GM04503 (cell line): ENCODE data around the gene FAM163A.
"Not testable (repeated sequence)": the region's sequence is repeated elsewhere in the genome, so short reads cannot be mapped to it uniquely, and the experiment has no call there.

Experiments used
- DNase-seq: peaks from one replicate; pipeline ENCODE4 v3.0.0-alpha.2; 2012; ENCODE audit warnings: low read depth

Gene FAM163A

DNA sequence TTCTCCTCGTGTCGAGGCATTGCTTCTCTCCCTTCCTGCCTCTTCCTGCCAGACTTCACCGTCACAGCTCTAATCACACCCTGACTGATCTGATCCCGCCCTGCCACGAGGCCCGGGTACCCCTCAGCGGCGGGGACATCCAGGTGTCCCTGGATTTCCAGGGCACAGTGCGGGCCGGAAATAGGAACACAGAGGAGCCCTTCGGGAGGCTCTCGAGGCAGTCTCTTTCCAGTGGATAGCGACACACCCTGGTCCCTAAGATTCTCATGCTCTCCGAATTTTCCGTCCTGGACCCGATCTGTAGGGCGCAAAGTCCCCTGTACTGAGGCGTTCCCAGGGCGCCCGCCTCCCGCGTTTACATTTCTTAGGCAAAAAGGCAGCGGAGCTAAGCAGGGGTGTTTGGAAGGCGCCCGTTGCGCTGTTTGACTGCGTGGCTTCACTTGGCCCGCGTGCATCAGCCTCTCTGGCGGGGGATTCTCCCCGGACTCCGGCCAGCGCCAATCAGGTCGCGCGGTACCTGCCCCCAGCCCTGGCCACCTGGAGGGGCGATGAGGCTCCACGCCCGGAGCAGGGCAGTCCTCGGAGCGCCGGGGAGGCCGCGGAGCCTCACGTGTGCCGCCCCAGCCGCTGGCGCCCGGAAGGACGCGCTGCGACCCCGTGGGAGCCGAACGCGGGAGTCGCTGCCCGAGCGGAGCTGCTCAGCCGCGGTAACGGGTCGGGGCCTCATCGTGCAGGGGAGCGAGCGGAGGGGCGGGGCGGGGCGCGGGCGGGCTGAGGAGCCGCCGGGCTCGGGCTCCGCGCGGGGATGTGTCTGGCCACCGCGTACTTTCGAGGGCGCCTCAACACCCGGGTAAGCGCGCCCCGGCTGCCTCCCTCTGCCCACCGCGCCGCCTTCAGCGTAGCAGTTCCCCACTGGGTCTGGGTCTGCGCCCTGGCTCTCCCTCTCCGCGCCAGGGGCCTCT is at the start of gene FAM163A:
Gene FAM163A (plus strand): TSS at position 575 of the 962 bp plus-strand sequence. CDS start 69,807 bp downstream, outside the sequence.
- no peak for DNase-seq

DNA sequence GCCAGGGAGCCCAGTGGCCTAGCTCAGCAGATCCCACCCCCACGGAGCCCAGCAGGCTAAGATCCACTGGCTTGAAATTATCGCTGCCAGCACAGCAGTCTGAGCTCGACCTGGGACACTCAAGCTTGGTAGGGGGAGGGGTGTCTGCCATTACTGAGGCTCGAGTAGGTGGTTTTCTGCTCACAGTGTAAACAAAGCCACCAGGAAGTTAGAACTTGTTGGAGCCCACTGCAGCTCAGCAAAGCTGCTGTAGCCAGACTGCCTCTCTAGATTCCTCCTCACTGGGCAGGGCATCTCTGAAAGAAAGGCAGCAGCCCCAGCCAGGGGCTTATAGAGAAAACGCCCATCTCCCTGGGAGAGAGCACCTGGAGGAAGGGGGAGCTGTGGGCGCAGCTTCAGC is 48.6 kb upstream of the FAM163A start:
- not testable (repeated sequence) for DNase-seq

DNA sequence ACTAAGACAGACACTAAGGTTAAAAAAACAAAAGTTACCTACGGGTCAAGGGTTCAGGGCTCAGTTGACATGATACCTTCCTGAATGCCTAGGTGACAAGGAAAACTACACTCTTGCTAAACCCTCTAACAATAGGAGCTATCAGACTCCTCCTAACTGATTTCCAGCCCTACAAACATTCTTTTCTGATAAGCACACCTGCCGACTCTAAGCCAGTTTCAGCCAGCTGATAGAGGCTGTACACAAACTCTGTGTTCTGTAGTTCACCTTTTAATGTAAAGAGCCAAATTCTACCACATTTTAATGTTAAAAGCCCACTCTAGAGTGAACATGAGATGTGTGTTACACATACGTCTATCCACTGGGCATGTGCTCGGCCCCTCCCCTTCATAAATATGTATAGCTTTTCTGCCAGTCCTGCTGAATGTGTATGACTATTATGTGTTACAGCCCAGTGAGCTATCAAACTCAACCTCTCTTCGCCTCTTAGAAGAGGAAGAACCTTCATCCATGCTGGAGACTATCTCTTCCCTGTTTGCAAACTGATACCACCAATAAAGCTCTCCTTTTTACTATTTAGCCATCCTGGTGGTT is 40.0 kb upstream of the FAM163A start:
- no peak for DNase-seq

DNA sequence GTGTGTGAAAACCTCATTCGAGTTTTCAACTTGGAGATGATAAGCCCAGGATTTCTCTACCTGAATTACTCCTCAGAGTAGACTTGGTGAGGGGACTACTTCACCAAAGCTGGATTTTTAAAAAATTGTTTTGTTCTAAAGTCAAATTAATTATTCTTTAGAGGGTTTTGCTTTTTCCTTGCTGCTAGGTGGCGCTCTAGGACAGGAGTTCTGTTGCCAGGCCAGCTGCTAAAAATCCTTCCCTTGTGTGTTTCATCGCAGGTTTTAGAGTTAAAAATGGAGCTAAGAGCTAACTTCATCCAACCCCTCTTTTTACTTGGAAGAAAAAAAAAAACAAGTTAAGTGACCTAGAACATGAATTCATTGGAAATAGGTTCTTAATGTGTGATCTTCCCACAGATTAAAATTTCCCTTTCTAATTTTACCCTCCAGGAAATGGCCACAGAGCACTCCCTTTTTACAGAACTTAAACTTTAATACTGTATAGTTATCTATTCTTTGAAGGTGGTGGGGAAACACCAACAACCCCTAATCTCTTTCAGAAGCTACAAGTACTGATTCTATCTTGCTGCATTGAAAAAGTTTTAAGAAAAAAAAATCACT is 36.7 kb upstream of the FAM163A start:
- peak; percentile 11 for DNase-seq

DNA sequence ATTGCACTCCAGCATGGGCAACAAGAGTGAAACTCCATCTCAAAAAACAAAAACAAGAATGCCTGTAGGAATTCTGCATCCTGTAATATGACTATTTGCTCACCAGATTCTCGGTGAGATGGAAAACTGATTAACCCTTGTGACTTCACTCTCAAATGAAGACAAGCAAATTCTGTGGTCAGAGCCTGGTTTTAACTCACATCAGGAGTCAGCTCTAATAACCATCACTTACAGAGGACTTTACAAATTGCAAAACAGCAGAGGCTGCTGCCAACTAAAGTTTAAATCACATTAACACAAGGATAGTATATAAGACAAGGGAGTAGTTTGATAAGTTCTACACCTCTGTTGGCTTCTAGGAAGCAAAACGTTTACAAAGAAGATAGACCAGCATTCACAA is 35.7 kb upstream of the FAM163A start:
- DNase-seq: no peak

DNA sequence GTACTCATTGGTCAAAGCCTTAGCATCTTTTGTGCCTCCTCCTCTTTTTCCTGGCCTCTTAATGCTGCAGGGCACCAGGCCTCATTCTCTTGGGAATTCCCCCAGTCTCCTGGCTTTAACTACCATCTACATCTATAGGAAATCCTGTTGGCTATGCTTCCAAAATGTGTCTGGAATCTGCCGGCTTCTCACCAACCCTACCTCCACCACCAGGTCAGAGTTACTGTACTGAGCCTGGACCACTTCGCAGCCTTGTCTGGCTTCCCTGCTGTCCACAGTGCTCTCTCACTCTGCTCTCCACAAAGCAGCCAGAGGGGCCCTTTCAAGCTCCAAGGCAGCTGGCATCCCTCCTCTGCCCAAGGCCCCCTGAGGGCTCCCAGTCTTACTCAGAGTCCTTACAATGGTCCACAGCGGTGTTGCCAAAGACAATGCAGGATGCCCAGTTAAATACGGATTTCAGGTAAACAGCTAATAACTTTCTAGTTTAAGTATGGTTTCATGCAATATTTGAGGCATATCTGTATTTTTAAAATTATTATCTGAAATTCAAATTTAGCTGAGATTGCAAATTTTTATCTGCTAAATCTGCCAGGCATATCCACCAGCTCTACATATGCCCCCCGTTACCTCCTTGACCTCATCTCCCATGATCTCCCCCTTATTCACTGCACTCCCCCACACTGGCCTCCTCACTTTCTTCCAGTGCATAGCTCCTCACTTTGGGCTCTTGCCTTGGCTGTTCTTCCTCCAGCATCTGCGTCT is 34.5 kb upstream of the FAM163A start:
- DNase-seq: no peak

DNA sequence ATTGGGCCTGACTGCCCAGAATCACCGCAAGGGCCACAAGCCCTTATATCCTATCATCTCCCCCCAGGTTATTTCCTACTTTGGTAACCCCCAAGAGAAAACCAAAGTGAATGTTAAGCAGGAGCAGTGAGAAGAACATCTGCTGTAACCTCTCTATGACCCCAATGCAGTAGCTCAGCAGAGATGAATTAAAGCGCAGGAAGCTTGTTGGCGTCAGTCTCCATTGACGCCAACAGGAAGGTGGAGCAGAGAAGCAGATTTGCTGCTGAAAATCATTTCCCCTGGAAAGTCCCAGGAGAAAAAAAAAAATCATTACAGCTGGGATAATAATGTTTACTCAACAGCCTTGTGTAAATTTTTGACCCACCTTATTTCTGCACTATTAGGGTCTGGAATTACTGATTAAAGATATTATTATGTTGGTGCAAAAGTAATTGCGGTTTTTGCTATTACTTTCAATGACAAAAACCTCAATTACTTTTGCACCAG is 33.2 kb upstream of the FAM163A start:
- no peak for DNase-seq

DNA sequence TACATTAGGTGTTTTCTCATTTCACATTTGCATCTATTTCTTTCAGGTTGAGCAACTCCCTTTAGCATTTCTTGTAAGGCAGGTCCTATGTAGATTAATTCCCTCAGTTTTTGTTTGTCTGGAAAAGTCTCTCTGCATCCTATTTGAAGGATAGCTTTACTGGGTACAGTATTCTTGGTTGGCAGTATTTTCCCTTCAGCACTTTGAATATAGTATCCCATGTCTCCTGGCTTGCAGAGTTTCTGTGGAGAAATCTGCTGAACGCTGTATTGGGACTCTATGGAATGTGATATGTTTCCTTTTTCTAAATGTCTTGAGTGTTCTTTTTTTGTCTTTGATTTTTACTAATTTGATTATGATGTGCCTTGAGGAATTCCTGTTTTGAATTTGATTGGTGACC is 28.9 kb upstream of the FAM163A start:
- no peak for DNase-seq

DNA sequence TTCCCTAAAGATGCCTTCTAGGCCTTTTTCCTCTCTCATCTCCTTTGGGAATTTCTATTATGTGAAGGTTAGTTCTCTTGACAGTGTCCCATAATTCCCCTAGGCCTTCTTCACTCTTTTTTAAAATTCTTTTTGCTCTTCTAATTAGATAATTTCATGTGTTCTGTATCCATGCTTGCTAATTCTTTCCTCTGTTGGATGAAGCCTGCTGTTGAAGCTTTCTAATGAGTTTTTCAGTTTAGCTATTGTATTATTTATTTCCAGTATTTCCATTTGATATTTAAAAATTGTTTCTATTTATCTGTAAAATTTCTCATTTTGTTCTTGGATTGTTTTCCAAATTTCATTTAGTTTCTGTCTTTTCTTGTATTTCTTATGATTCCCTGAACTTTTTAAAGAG is 28.5 kb upstream of the FAM163A start:
- DNase-seq: no peak

DNA sequence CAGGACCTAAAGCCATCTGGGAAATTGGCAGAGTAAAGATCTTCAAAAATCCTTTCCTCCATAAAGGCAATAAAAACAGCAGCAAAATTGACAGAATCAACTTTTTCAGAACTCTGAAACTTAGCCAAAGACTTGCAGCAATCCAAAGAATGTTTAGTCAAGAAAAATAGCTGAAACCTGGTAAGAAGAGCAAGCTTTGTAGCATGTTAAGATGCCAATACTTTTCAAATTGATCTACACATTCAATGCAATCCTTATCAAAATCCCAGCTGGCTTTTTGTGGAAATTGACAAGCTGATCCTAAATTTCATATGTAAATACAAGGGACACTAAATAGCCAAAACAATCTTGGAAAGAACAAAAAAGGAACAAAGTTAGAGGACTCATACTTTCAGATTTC is 23.8 kb upstream of the FAM163A start:
- no peak for DNase-seq

DNA sequence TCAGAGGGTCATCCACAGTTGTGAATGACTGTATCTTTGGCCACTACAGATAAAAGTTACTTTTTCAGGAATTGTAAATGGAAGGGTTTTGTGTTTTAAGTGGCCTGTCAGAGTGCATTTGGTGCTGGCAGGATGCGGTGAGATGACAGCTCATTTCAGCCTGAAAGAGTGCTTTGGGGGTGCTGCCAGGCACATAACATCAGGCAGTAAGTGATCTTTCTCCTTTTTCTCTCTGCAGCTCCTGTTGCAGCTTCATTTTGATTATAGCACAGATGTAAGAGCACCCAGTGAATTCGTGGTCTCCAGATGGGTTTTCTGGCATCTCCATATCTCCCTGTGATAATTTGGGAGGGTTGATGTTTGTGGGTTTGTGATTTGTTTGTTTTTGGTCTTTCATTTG is 14.8 kb upstream of the FAM163A start:
- DNase-seq: no peak

DNA sequence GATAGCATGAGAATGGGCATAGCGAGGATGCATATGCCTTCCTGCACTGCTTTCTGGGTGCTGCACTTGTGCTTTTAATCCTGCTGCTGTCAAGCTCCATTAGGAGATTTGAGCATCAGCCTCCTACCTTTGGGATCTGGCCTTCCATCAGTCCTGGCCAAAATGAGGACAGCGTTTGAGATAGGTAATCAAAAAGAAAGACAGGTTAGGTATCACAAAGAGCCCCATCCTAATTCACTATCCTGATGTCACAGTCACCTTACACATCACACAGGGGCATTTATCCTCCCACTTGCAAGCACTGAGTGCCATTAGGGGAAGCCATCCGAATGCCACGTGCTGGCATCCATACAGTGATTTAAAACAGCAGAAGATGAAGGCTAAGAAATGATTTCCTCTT is 13.2 kb upstream of the FAM163A start:
- no peak for DNase-seq

DNA sequence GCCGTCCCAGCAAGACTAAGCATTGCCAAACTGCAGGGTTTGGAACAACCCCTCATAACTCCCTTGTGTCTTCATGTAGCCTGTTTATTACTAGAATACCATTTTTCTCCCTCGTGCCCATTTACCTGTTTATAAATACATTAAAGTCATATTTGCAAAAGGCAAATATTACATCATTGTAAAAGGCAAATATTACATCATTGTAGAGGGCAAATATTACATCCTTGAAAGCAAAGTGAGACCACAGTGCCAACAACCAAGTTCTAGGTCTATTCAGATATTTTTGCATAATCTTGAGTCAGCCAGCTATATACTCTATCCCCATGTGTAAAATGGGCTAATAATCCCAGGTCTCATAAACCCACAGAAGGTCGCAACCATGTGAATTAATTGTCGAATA is 11.4 kb upstream of the FAM163A start:
- DNase-seq: no peak

DNA sequence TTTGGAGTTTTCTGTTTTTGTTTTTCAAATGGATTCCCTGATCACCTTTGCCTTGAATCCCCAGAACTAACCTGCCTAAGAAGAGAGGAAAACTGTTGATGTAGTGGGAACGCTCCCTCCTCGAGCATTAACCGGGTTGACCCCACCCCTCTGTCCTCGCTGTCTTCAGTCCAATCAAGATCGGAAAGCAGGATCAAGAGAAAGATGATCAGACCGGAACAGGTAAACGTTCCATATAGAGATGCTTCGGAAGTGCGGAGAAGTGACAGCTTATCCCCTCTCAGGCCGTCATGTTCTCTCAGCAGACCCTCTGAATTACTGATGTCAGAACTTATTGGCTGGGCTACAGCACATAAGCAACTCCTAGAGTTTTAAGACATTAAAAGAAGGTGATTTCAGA is 800 bp upstream of the FAM163A start:
- DNase-seq: no peak

DNA sequence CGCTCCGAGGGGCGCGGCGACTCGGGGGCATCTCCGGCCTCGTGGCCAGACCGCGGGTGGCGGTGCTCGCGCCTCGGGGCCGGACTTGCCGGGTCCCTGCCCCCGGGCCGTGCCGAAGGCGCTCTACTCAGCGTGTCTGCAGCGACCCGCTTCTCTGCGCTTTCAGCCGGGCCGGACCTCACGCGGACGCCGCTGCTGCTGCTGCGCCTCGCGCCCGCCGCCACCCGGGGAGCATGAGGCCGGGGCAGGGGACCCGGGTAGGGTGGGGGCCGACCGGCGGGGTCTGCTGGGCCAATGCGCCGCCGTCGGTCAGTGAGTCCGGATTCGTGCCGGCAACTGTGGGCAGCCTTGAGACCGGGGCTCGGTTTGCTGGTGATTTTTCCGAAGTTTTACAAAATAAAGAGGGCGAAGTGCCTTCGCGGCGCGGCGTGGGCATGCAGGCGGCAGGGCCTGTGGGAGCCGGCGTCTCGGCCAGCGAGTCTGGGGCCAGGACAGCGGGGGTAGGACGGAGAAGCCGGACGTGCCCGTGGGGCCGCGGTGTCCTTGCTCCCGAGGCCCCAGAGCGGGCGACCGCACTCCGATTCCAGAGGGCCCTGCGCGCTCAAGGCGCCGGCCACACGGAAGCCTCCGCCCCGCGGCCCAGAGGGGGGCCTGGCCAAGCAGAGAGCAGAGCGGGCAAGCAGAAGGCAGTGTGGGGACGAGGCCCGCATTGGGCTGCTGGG is 749 bp downstream of the FAM163A start:
- DNase-seq: no peak

DNA sequence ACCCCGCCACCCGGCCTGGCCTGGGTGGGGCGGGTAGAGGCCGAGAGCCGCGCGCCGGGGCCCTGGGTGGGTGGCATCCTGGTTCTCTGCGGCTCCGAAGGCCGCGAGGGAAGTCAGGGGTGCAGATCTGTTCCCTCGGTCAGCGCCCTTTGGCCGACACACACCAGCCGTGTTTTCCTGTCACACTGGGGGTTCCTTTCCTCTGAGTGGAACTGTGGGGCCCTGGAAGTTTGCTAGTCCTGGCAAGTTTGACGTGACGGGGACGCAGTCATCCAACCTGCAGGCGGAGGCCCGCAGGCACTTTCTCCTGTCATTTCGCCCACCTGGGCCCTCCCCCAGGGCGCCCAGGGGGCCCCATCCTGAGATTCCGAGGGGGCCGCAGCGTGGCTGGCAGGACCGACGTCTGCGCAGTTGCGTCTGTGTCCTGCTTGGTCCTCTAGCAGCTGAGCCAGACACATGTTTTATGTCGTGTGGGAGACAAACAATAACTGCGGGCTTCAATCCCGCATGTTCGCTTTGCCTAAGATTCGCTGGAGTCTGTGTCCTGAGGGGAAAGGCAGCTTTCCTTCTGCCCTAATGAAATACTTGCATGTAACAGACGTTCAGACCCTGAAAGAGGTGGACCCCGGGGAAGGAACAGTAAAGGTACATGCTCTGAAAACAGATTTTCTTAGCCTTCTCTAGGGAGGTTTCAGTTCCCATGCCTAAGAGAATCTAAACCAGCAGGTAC is 1.5 kb downstream of the FAM163A start:
- DNase-seq: no peak

DNA sequence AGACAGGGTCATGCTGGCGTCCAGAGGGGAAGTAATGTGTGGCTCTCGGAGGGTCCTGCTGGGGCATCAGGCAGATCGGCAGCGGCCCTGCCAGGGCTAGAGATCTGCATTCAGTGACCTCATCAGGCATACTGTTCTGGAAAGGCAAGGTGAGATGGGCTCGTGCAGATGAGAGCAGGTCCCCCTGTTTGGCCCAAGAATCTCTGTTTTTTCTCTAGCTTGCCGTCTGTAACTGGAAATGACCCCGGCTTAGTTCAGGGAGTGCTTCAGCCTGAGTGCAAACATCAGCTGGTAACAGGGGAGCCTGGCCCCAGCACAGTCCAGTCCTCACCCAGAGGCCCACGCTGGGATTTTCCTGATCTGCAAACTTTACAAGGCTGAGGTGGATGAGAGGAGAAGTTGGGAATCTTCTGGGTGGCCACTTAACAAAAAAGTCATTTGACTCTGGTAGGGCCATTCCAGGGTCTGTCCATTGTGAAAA is 2.1 kb downstream of the FAM163A start:
- no peak for DNase-seq

DNA sequence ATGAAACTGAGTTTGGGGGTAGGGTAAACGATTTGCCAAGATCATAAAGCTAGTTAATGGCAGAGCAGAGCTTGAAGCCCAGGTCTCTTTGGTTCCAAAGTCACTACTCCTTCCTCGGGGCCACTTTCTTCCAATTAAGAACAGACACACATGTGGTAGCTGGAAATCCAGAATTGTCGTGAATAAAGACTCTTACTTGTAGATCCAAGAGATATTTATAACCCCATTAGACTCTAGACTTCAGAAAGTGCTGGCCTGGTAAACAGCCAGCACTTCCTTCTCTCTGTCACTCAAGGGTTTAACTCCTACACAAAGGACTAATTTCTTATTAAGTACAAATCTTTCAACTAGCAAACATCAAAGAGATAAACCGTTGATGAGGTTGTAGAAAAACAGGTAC is 2.7 kb downstream of the FAM163A start:
- no peak for DNase-seq

DNA sequence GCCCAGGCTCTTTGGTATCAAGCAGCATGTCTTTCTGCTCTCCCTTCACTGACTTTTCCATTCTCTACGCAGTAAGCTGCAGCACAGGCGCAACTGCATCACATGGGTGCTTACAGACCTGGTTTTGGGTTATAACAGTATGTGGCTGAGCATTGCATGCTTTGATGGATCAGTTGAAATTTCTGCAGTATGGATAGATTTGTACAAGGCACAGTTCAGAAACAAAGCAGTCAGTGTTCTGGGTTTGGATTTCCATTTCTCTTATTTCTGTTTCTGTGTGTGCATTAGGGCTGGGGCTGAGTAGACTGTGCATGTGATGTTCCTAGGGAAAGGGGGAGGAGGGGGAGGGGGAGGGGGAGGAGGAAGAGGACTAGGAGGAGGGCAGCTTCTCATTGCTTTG is 4.5 kb downstream of the FAM163A start:
- DNase-seq: no peak

DNA sequence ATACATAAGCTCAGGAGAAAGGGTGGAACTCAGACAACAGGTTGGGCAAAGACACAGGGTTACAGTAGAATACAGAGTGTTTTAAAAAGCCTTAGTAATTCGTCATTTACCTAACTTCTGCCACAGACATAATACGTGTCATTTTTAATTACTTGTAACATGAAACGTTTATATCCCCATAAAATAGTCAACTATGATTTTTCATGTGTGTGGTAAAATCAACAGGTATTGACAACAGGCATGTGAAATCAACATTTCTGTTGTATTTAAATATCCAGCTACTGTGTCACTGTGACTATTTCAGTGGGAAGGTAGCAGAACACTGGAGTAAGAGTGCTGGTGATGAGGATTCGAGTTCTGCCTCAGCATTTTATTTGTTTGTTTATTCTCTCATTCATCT is 5.7 kb downstream of the FAM163A start:
- no peak for DNase-seq

DNA sequence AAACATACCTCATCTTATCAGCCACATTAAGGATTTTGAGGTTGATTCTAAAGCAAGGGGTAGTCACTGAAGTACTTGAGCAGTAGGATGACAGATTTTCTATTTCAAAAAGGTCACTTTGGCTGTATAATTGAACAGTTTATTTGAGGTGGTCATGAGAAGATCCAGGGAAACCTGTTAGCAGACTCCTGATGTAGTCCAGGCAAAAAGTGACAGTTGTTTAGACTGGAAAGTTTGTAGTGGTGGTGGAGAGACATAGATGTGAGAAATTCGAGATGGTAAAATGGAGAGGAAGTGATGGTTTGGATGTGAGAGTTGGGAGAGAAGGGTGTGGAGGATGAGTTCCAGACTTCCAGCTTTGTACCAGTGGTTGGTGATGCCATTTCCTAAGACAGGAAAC is 7.5 kb downstream of the FAM163A start:
- DNase-seq: no peak
